Tibial nerve (tissue), 4 donors: ENCODE measurements around the gene FBXL2. TPM values are rescaled to one million over a fixed set of nuclear protein-coding genes. Genes with fewer than 3 reads are reported as not detected.

Experiments
- DNase-seq, 2 donors: peaks; one replicate each; pipeline ENCODE4 v3.0.0-alpha.2; 2019; ENCODE audit warnings: low spot score in 2 of 2
- H3K27ac ChIP-seq, 4 donors: fragments of 200-600 bp; sonication (generic) in 3 of 4; one replicate each; pipeline ENCODE4 v1.5.1; 2017 to 2019; ENCODE audit warnings: mild to moderate bottlenecking in 1 of 4
- H3K27me3 ChIP-seq, 2 donors: fragments of 200-600 bp; sonication (generic) in 1 of 2; one replicate each; pipeline versions ENCODE4 v1.5.1 to v1.6.0; 2017 to 2019
- H3K36me3 ChIP-seq, 3 donors: fragments of 200-600 bp; sonication (generic); one replicate each; pipeline ENCODE4 v1.5.1; 2018 to 2019
- H3K4me1 ChIP-seq, 4 donors: fragments of 200-600 bp; sonication (generic) in 3 of 4; one replicate each; pipeline ENCODE4 v1.5.1; 2017 to 2019
- H3K4me3 ChIP-seq, 4 donors: fragments of 200-600 bp; sonication (generic) in 3 of 4; one replicate each; pipeline ENCODE4 v1.5.1; 2017 to 2019; ENCODE audit warnings: mild to moderate bottlenecking in 1 of 4, moderate library complexity in 1 of 4
- H3K9me3 ChIP-seq, 4 donors: fragments of 200-600 bp; sonication (generic) in 3 of 4; one replicate each; pipeline ENCODE4 v1.5.1; 2017 to 2019
- CTCF ChIP-seq, 5 experiments: fragments of 200-600 bp in 3 of 5; fragments of 450-650 bp in 2 of 5; sonication (generic) in 3 of 5; IDR thresholded peaks; one replicate each; pipeline ENCODE4 v1.5.1; 2016 to 2019; ENCODE audit warnings: antibody characterized with exemption in 5 of 5, mild to moderate bottlenecking in 3 of 5, moderate library complexity in 2 of 5
- EP300 ChIP-seq, 2 donors: sonication (generic); formaldehyde crosslinking; IDR thresholded peaks; one replicate each; pipeline ENCODE4 v1.6.1; 2017; ENCODE audit warnings: antibody characterized with exemption in 2 of 2, mild to moderate bottlenecking in 1 of 2
- POLR2A ChIP-seq, 2 donors: fragments of 450-650 bp; IDR thresholded peaks; one replicate each; pipeline ENCODE4 v1.6.1; 2017; ENCODE audit warnings: antibody characterized with exemption in 2 of 2, mild to moderate bottlenecking in 2 of 2, moderate library complexity in 2 of 2
- whole genome bisulfite sequencing, 2 donors: methylation state at CpG; one replicate each; pipeline ENCODE4 v1.1.5; 2018; 5-methylcytosine and 5-hydroxymethylcytosine counted together
- total RNA-seq, 4 donors: library from RNA; depleted of rRNA; stranded (reverse); fragments of >200 nt; gene quantifications; one replicate each; pipeline ENCODE4 v1.1.0, GENCODE V29; 2016

FBXL2 gene
- total RNA-seq = 10 to 100 TPM; 14.7 to 21.2 (median 17.2) TPM

- no peaks in the 10 kb centered on the region for H3K27me3 ChIP-seq
- DNase-seq = peak; percentile 21 to 26
- H3K9me3 ChIP-seq = peaks cover 0 to 3% (median 0%) of the 10 kb centered on the region in 4 donors
These were observed at the start of gene FBXL2 for GRCh38 chr3:33277193-33277882. Gene FBXL2 (plus strand): TSS chr3:33277442. CDS start chr3:33277513, 71 bp downstream.

GRCh38 chr3:33229066-33229465 is 48.2 kb upstream of the FBXL2 start:
- Histone ChIP-seq H3K4me3 (no peak overlapping the region), H3K9me3 (no peaks in the 10 kb centered on the region), H3K4me1 (no peaks in the 10 kb centered on the region), H3K36me3 (no peaks in the 10 kb centered on the region), H3K27me3 (no peaks in the 10 kb centered on the region), H3K27ac (no peak overlapping the region)
- 88 to 89% methylated on average over 3 of the region's 3 CpGs for WGBS, 2 donors
- TF ChIP-seq POLR2A (IDR thresholded peaks at IDR 0.05) = no peak
- TF ChIP-seq EP300 (IDR thresholded peaks at IDR 0.05) = no peak
- TF ChIP-seq CTCF (IDR thresholded peaks at IDR 0.05) = no peak
- no peak for DNase-seq

More at GRCh38 chr3:33277193-33277882, at the start of gene FBXL2:
- 1 to 2% methylated on average over 41 to 56 of the region's 63 CpGs for WGBS, 2 donors
- TF ChIP-seq EP300 (IDR thresholded peaks at IDR 0.05) (no peak), CTCF (IDR thresholded peaks at IDR 0.05) (no peak), POLR2A (IDR thresholded peaks at IDR 0.05) (peak in 1 of 2 donors; percentile 23)
- H3K27ac ChIP-seq = peak within 1 kb of the TSS; percentile 64 to 84 (median 70)
- H3K36me3 ChIP-seq = no peaks in the 10 kb centered on the region
- peak within 1 kb of the TSS; percentile 58 to 84 (median 73) for H3K4me3 ChIP-seq
- peaks cover 0 to 19% (median 0%) of the 10 kb centered on the region in 4 donors for H3K4me1 ChIP-seq

GRCh38 chr3:33229947-33230346 is 47.3 kb upstream of the FBXL2 start:
- no peaks in the 10 kb centered on the region for H3K4me1 ChIP-seq
- H3K27ac ChIP-seq = no peak overlapping the region
- H3K36me3 ChIP-seq = no peaks in the 10 kb centered on the region
- 58 to 67% methylated on average over 5 of the region's 5 CpGs for WGBS, 2 donors
- DNase-seq = no peak
- H3K4me3 ChIP-seq = no peak overlapping the region
- H3K9me3 ChIP-seq = no peaks in the 10 kb centered on the region
- TF ChIP-seq POLR2A (IDR thresholded peaks at IDR 0.05) (no peak), EP300 (IDR thresholded peaks at IDR 0.05) (no peak), CTCF (IDR thresholded peaks at IDR 0.05) (no peak)
- H3K27me3 ChIP-seq = no peaks in the 10 kb centered on the region

- Histone ChIP-seq H3K4me3 (no peak overlapping the region), H3K27me3 (no peaks in the 10 kb centered on the region), H3K4me1 (no peaks in the 10 kb centered on the region), H3K27ac (no peak overlapping the region), H3K36me3 (no peaks in the 10 kb centered on the region), H3K9me3 (no peaks in the 10 kb centered on the region)
- 34 to 37% methylated on average over 5 of the region's 5 CpGs for WGBS, 2 donors
- no peak for TF ChIP-seq EP300 (IDR thresholded peaks at IDR 0.05)
- no peak for TF ChIP-seq CTCF (IDR thresholded peaks at IDR 0.05)
- DNase-seq = no peak
These were observed 45.3 kb upstream of the FBXL2 start for GRCh38 chr3:33231756-33232465.

- H3K27ac ChIP-seq = no peak overlapping the region
- no peaks in the 10 kb centered on the region for H3K27me3 ChIP-seq
- WGBS, 2 donors = 86 to 91% methylated on average over 1 of the region's 1 CpG
- TF ChIP-seq EP300 (IDR thresholded peaks at IDR 0.05) (no peak), POLR2A (IDR thresholded peaks at IDR 0.05) (no peak), CTCF (IDR thresholded peaks at IDR 0.05) (no peak)
- H3K4me1 ChIP-seq = no peaks in the 10 kb centered on the region
- no peak overlapping the region for H3K4me3 ChIP-seq
- no peaks in the 10 kb centered on the region for H3K36me3 ChIP-seq
- H3K9me3 ChIP-seq = no peaks in the 10 kb centered on the region
- DNase-seq = no peak
These were observed 43.4 kb upstream of the FBXL2 start for GRCh38 chr3:33233884-33234283.
